Tibial nerve (tissue), 4 donors: ENCODE data around the gene CCDC170. TPM values are rescaled to one million over a fixed set of nuclear protein-coding genes. Genes with fewer than 3 reads are reported as not detected.

Source experiments
- DNase-seq, 2 donors: peaks; one replicate each; pipeline ENCODE4 v3.0.0-alpha.2; 2019; ENCODE audit warnings: low spot score in 2 of 2
- H3K27ac ChIP-seq, 4 donors: fragments of 200-600 bp; sonication (generic) in 3 of 4; one replicate each; pipeline ENCODE4 v1.5.1; 2017 to 2019; ENCODE audit warnings: mild to moderate bottlenecking in 1 of 4
- H3K27me3 ChIP-seq, 2 donors: fragments of 200-600 bp; sonication (generic) in 1 of 2; one replicate each; pipeline versions ENCODE4 v1.5.1 to v1.6.0; 2017 to 2019
- H3K36me3 ChIP-seq, 3 donors: fragments of 200-600 bp; sonication (generic); one replicate each; pipeline ENCODE4 v1.5.1; 2018 to 2019
- H3K4me1 ChIP-seq, 4 donors: fragments of 200-600 bp; sonication (generic) in 3 of 4; one replicate each; pipeline ENCODE4 v1.5.1; 2017 to 2019
- H3K4me3 ChIP-seq, 4 donors: fragments of 200-600 bp; sonication (generic) in 3 of 4; one replicate each; pipeline ENCODE4 v1.5.1; 2017 to 2019; ENCODE audit warnings: mild to moderate bottlenecking in 1 of 4, moderate library complexity in 1 of 4
- H3K9me3 ChIP-seq, 4 donors: fragments of 200-600 bp; sonication (generic) in 3 of 4; one replicate each; pipeline ENCODE4 v1.5.1; 2017 to 2019
- CTCF ChIP-seq, 5 experiments: fragments of 200-600 bp in 3 of 5; fragments of 450-650 bp in 2 of 5; sonication (generic) in 3 of 5; IDR thresholded peaks; one replicate each; pipeline ENCODE4 v1.5.1; 2016 to 2019; ENCODE audit warnings: antibody characterized with exemption in 5 of 5, mild to moderate bottlenecking in 3 of 5, moderate library complexity in 2 of 5
- EP300 ChIP-seq, 2 donors: sonication (generic); formaldehyde crosslinking; IDR thresholded peaks; one replicate each; pipeline ENCODE4 v1.6.1; 2017; ENCODE audit warnings: antibody characterized with exemption in 2 of 2, mild to moderate bottlenecking in 1 of 2
- POLR2A ChIP-seq, 2 donors: fragments of 450-650 bp; IDR thresholded peaks; one replicate each; pipeline ENCODE4 v1.6.1; 2017; ENCODE audit warnings: antibody characterized with exemption in 2 of 2, mild to moderate bottlenecking in 2 of 2, moderate library complexity in 2 of 2
- WGBS, 2 donors: methylation state at CpG; one replicate each; pipeline ENCODE4 v1.1.5; 2018; 5-methylcytosine and 5-hydroxymethylcytosine counted together
- small RNA-seq: library from RNA; depleted of rRNA; stranded (forward); fragments of <200 nt; gene quantifications from one replicate; pipeline ENCODE3, GENCODE V24; 2016
- total RNA-seq, 4 donors: library from RNA; depleted of rRNA; stranded (reverse); fragments of >200 nt; gene quantifications; one replicate each; pipeline ENCODE4 v1.1.0, GENCODE V29; 2016

CCDC170 gene
- total RNA-seq, 4 donors from 2014 or later = 0.66 to 3.3 (median 1.4) TPM

GRCh38 chr6:151666526-151666925 is 172.7 kb downstream of the CCDC170 start:
- peaks cover 0 to 7% (median 0%) of the 10 kb centered on the region in 4 donors for H3K4me1 ChIP-seq
- H3K27ac ChIP-seq = no peak overlapping the region
- no peaks in the 10 kb centered on the region for H3K36me3 ChIP-seq
- no peaks in the 10 kb centered on the region for H3K9me3 ChIP-seq
- H3K4me3 ChIP-seq = no peak overlapping the region
- no peak for DNase-seq
- no peaks in the 10 kb centered on the region for H3K27me3 ChIP-seq
- TF ChIP-seq CTCF (IDR thresholded peaks at IDR 0.05) (no peak), POLR2A (IDR thresholded peaks at IDR 0.05) (no peak), EP300 (IDR thresholded peaks at IDR 0.05) (no peak)
- WGBS, 2 donors = 75 to 84% methylated on average over 2 of the region's 2 CpGs

GRCh38 chr6:151669208-151669560 is 175.4 kb downstream of the CCDC170 start:
- Histone ChIP-seq H3K27ac (no peak overlapping the region), H3K9me3 (no peaks in the 10 kb centered on the region), H3K36me3 (no peaks in the 10 kb centered on the region), H3K4me3 (no peak overlapping the region), H3K27me3 (no peaks in the 10 kb centered on the region), H3K4me1 (peaks cover 0 to 7% (median 0%) of the 10 kb centered on the region in 4 donors)
- no peak for TF ChIP-seq EP300 (IDR thresholded peaks at IDR 0.05)
- no peak for TF ChIP-seq POLR2A (IDR thresholded peaks at IDR 0.05)
- TF ChIP-seq CTCF (IDR thresholded peaks at IDR 0.05) = no peak
- DNase-seq = no peak
- WGBS, 2 donors = 82 to 93% methylated on average over 3 of the region's 3 CpGs

- peaks cover 0 to 5% (median 0%) of the 10 kb centered on the region in 4 donors for H3K4me1 ChIP-seq
- H3K27me3 ChIP-seq = no peaks in the 10 kb centered on the region
- 81 to 86% methylated on average over 8 of the region's 8 CpGs for WGBS, 2 donors
- DNase-seq = no peak
- H3K4me3 ChIP-seq = no peak overlapping the region
- TF ChIP-seq POLR2A (IDR thresholded peaks at IDR 0.05) = no peak
- no peak for TF ChIP-seq EP300 (IDR thresholded peaks at IDR 0.05)
- no peak for TF ChIP-seq CTCF (IDR thresholded peaks at IDR 0.05)
- no peaks in the 10 kb centered on the region for H3K36me3 ChIP-seq
- no peaks in the 10 kb centered on the region for H3K9me3 ChIP-seq
- H3K27ac ChIP-seq = no peak overlapping the region
Observed at GRCh38 chr6:151670116-151670515, 176.3 kb downstream of the CCDC170 start.

Small RNA genes lying within 50 kb of the gene (small RNA-seq; reads per million reads assigned to genes)
- not detected for gene RNU6-813P

Other genes with a start within 250 kb of the CCDC170 start
- gene ZBTB2, start 102.5 kb upstream of the CCDC170 start, total RNA-seq = 10 to 100 TPM in 2 of 4 donors, 1 to 10 TPM in 2; 5.7 to 13.8 (median 10.2) TPM
- gene RMND1, start 41.9 kb upstream of the CCDC170 start, total RNA-seq = 10 to 100 TPM; 18.4 to 31.8 (median 27.0) TPM